Testis (tissue), 2 donors: ENCODE results near the gene ESPNL.

ENCODE experiments used
- POLR2A ChIP-seq: fragments of 450-650 bp; IDR thresholded peaks from one replicate; pipeline ENCODE4 v1.6.1; 2017; ENCODE audit warnings: antibody characterized with exemption, mild to moderate bottlenecking, moderate library complexity
- TF ChIP-seq, protein P1 (sequence below), 3 experiments: fragments of 450-650 bp in 2 of 3; fragments of 200-600 bp in 1 of 3; sonication (generic) in 1 of 3; IDR thresholded peaks; one replicate each; pipeline ENCODE4 v1.5.1; 2016 to 2019; ENCODE audit warnings: antibody characterized with exemption in 3 of 3, mild to moderate bottlenecking in 2 of 3, moderate library complexity in 1 of 3

DNA sequence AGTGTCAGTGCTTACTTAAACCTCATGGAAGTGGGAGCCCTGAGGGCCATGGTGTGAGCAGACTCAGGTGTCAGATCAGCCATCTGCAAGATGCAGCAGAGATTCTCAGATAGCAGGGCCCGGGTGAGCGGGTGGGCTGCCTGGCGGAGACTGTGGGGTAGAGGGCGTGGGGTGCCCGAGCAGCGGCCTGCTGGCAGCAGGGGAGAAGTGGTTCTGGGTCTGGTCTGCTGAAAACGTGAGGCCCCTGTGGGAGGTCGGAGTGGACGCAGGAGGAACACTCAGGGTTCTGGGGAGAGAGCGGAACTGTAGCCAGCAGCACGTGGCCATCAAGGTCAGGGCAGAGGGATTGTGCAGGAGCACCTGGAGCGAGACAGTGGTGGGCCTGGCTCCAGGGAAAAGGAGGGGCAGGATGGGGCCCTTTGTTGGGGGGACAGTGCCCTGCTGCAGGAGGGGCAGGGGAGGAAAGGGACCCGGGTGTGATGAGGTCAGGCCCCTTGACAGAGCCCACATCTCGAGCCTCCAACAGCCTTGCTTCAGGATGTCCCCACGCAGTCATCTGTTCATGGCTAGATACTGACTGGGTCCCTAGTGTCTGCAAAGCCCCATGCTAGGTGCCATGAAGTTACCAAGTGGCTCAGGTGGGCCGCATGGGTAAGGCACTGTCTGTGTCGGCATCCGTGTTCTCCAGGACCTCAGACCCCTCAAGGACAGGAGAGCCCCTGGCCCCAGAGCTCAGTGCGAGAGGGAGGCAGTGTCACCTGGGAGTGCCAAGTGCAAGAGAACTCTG, 2.7 kb upstream of the ESPNL start:
- TF ChIP-seq, protein P1, sequence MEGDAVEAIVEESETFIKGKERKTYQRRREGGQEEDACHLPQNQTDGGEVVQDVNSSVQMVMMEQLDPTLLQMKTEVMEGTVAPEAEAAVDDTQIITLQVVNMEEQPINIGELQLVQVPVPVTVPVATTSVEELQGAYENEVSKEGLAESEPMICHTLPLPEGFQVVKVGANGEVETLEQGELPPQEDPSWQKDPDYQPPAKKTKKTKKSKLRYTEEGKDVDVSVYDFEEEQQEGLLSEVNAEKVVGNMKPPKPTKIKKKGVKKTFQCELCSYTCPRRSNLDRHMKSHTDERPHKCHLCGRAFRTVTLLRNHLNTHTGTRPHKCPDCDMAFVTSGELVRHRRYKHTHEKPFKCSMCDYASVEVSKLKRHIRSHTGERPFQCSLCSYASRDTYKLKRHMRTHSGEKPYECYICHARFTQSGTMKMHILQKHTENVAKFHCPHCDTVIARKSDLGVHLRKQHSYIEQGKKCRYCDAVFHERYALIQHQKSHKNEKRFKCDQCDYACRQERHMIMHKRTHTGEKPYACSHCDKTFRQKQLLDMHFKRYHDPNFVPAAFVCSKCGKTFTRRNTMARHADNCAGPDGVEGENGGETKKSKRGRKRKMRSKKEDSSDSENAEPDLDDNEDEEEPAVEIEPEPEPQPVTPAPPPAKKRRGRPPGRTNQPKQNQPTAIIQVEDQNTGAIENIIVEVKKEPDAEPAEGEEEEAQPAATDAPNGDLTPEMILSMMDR (IDR thresholded peaks at IDR 0.05), result no peak
- no peak for TF ChIP-seq POLR2A
